ENCODE measurements around the gene FBXL20.

The FBXL20 gene

GRCh38 chr17:39223907-39224777 lies 177.3 kb downstream of the FBXL20 start:
- no peak for DNase-seq

GRCh38 chr17:39222866-39223834 lies 178.3 kb downstream of the FBXL20 start:
- DNase-seq: no peak

- no peak for DNase-seq
Measured at GRCh38 chr17:39222151-39222550, 179.3 kb downstream of the FBXL20 start.

- DNase-seq: no peak
Measured at GRCh38 chr17:39221572-39221971, 179.9 kb downstream of the FBXL20 start.

- no peak for DNase-seq
Measured at GRCh38 chr17:39219647-39220154, 181.7 kb downstream of the FBXL20 start.

GRCh38 chr17:39218906-39219305 lies 182.5 kb downstream of the FBXL20 start:
- no peak for DNase-seq

- DNase-seq: no peak
Measured at GRCh38 chr17:39217734-39218369, 183.6 kb downstream of the FBXL20 start.

- DNase-seq: no peak
Measured at GRCh38 chr17:39213852-39214251, 187.6 kb downstream of the FBXL20 start.

- no peak for DNase-seq
Measured at GRCh38 chr17:39212841-39213480, 188.5 kb downstream of the FBXL20 start.

GRCh38 chr17:39212195-39212810 lies 189.1 kb downstream of the FBXL20 start:
- DNase-seq: no peak

GRCh38 chr17:39210093-39210434 lies 191.4 kb downstream of the FBXL20 start:
- no peak for DNase-seq

GRCh38 chr17:39209317-39210092 lies 191.9 kb downstream of the FBXL20 start:
- peak; percentile 57 for DNase-seq

GRCh38 chr17:39208893-39209292 lies 192.5 kb downstream of the FBXL20 start:
- DNase-seq: no peak

- DNase-seq: no peak
Measured at GRCh38 chr17:39208136-39208535, 193.3 kb downstream of the FBXL20 start.

- DNase-seq: no peak
Measured at GRCh38 chr17:39205112-39205526, 196.3 kb downstream of the FBXL20 start.

GRCh38 chr17:39204245-39204644 lies 197.2 kb downstream of the FBXL20 start:
- no peak for DNase-seq

Data from activated CD4-positive, CD25-positive, alpha-beta regulatory T cell treated with anti-CD3 and anti-CD28 coated beads, Interleukin-2, amount 50 U/mL, for 72 hours (primary cell).